Activated CD4-positive, alpha-beta T cell treated with anti-CD3 and anti-CD28 coated beads, Interleukin-2, amount 50 U/mL, for 4 hours (primary cell): ENCODE results near the gene RFX3.
A peak's percentile ranks its signal among the peaks of the same experiment; 100 is the strongest.

ENCODE experiments used
- DNase-seq, 2 experiments: peaks; one replicate each; pipeline ENCODE4 v3.0.0-alpha.2; 2020

The RFX3 gene

GRCh38 chr9:3191715-3192114, 334.1 kb downstream of the RFX3 start:
- DNase-seq: no peak

- DNase-seq: no peak
These were observed 336.5 kb downstream of the RFX3 start for GRCh38 chr9:3189113-3189861.

DNA sequence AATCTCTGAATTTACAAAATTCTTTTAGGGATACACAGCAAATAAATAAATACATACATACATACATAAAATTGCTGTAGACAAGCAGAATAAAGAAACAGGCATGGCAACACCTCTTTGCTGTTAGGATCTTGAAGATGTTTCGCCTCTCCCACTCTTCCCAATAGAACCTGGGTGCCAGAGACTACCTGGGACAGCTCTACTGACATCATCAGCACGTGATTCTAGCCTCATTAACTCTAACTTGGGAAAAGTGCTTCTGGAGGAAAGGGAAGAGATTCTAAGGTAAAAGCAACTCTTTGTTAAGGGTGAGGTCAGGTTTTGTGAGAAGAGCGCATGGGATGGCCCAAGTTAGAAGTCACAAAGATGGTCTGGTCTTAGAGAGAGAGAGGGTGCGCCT, 339.1 kb downstream of the RFX3 start:
- no peak for DNase-seq

- peak; percentile 2 for DNase-seq
These were observed 344.5 kb downstream of the RFX3 start for GRCh38 chr9:3181049-3181953.

DNA sequence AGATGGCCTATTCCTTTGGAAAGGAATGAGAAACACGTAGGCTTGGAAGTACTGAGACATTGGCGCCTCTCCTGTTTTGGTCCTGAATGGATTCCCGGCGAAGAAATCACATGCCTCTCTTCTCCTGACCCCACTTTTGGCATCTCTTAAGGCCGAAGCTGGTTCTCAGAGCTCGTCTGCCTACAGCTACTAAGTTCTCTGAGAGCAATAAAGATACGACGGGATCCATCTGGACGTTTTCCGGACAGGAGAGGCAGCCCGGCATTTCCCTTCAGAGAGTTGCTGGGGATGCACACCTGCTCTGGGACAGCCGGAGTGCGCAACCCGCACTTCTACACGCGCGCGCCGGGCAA, 345.1 kb downstream of the RFX3 start:
- DNase-seq: no peak

DNA sequence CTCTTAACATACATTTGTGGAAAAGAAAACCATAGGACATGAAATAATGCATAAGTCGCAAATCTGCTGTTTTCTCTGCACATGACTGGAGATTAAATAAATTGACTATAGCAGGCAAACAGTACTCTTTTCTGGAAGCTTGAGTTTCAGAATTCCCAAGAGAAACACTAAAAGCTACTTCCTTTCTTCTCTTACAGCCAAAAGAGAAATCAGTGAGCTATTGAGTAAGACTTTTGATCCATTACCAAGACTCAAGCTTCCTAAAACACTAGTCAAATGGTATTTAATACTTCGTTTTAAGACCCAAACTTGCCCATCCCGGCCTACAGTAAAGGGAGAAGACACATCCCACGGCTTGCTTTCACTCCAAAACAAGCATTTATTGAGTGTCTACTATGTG, 346.1 kb downstream of the RFX3 start:
- DNase-seq: no peak

DNA sequence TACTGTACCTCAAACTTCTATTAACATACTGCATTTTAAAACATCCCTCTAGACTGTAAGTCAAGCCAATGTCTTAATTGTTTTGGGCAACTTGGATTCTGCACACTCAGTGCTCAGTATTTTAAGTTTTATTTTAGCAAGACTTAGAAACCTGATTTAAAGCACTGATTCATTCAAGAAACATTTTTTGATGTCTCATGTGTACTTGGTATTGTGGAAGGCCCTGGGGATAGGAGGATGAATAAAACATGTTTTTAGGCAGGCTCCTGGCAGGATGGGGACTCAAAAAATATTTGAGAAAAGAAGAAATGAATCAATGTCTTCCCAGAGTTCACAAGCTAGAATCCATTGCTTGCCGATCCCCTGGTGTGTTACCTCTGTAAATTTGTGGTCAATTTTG, 347.9 kb downstream of the RFX3 start:
- no peak for DNase-seq

GRCh38 chr9:3177146-3177761, 348.5 kb downstream of the RFX3 start:
- no peak for DNase-seq

GRCh38 chr9:3173374-3173773, 352.4 kb downstream of the RFX3 start:
- no peak for DNase-seq

DNA sequence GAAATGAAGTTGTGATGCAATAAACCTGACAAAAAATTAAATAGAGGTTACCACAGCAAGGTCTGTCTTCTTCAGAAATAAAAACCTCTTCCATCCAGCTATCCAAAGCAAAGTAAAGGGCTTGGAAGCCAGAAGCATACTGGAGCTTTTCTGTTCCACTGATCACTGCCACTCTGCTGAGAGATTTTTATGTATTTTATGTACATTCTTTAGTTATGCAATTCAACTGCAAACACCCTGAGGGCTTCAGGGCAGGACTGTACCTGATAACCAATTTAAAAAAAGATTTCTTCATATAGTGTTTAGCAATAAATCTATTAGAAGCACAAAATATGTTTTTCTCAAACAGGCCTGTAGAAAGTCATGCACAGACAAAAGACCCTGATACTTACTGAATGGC, 355.0 kb downstream of the RFX3 start:
- DNase-seq: no peak
